Measurements from ENCODE around the gene LPAR6.

LPAR6 gene

GRCh38 chr13:48412881-48413351 is at the start of gene LPAR6:
Gene LPAR6, minus strand, starts transcription at chr13:48413113. Its CDS starts 690 bp downstream, at chr13:48412423.
- TF ChIP-seq CSRNP3 (CRISPR knock-in tag; IDR thresholded peaks at IDR 0.05) (no peak), PPARA (CRISPR knock-in tag; IDR thresholded peaks at IDR 0.05; ENCODE audit: borderline replicate concordance) (no peak), TOX (CRISPR knock-in tag; IDR thresholded peaks at IDR 0.05; ENCODE audit: borderline replicate concordance) (no peak), RARB (CRISPR knock-in tag; IDR thresholded peaks at IDR 0.05) (no peak), ZFP30 (CRISPR knock-in tag; IDR thresholded peaks at IDR 0.05) (no peak), ZNF70 (CRISPR knock-in tag; IDR thresholded peaks at IDR 0.05) (no peak), GLIS3 (CRISPR knock-in tag; IDR thresholded peaks at IDR 0.05) (no peak), ARNTL (CRISPR knock-in tag; IDR thresholded peaks at IDR 0.05; ENCODE audit: borderline replicate concordance, low read depth) (no peak), POU6F1 (CRISPR knock-in tag; IDR thresholded peaks at IDR 0.05; ENCODE audit: borderline replicate concordance, low read depth) (no peak), ZNF8 (CRISPR knock-in tag; IDR thresholded peaks at IDR 0.05) (no peak), CREB5 (CRISPR knock-in tag; IDR thresholded peaks at IDR 0.05; ENCODE audit: low read depth) (no peak), ISL1 (CRISPR knock-in tag; IDR thresholded peaks at IDR 0.05) (no peak), PATZ1 (CRISPR knock-in tag; IDR thresholded peaks at IDR 0.05; ENCODE audit: borderline replicate concordance) (no peak), ZFP3 (CRISPR knock-in tag; IDR thresholded peaks at IDR 0.05) (no peak), ESRRG (CRISPR knock-in tag; IDR thresholded peaks at IDR 0.05) (no peak), ZNF565 (CRISPR knock-in tag; conservative IDR thresholded peaks at IDR 0.05; ENCODE audit: low read depth) (no peak)
- ATAC-seq, result no peak

- TF ChIP-seq CREB5 (CRISPR knock-in tag; IDR thresholded peaks at IDR 0.05; ENCODE audit: low read depth) (no peak), SNAI2 (CRISPR knock-in tag; IDR thresholded peaks at IDR 0.05) (no peak), ISL1 (CRISPR knock-in tag; IDR thresholded peaks at IDR 0.05) (no peak), ZNF70 (CRISPR knock-in tag; IDR thresholded peaks at IDR 0.05) (no peak), CSDC2 (CRISPR knock-in tag; IDR thresholded peaks at IDR 0.05) (no peak), ZFP30 (CRISPR knock-in tag; IDR thresholded peaks at IDR 0.05) (no peak), PPARA (CRISPR knock-in tag; IDR thresholded peaks at IDR 0.05; ENCODE audit: borderline replicate concordance) (no peak), TOX (CRISPR knock-in tag; IDR thresholded peaks at IDR 0.05; ENCODE audit: borderline replicate concordance) (no peak), TCF4 (CRISPR knock-in tag; IDR thresholded peaks at IDR 0.05; ENCODE audit: borderline replicate concordance) (no peak), ZC3H10 (CRISPR knock-in tag; IDR thresholded peaks at IDR 0.05) (no peak), ZFP3 (CRISPR knock-in tag; IDR thresholded peaks at IDR 0.05) (no peak), OSR1 (CRISPR knock-in tag; IDR thresholded peaks at IDR 0.05) (no peak), GLIS3 (CRISPR knock-in tag; IDR thresholded peaks at IDR 0.05) (no peak), ARNTL (CRISPR knock-in tag; IDR thresholded peaks at IDR 0.05; ENCODE audit: borderline replicate concordance, low read depth) (no peak), TSHZ2 (CRISPR knock-in tag; IDR thresholded peaks at IDR 0.05) (no peak), POU6F1 (CRISPR knock-in tag; IDR thresholded peaks at IDR 0.05; ENCODE audit: borderline replicate concordance, low read depth) (no peak), ESRRG (CRISPR knock-in tag; IDR thresholded peaks at IDR 0.05) (no peak)
- ATAC-seq, result no peak
Observed at GRCh38 chr13:48457578-48458242, 44.8 kb upstream of the LPAR6 start.
